Measurements from ENCODE around the gene ATP13A1.

- TF ChIP-seq YY1 (IDR thresholded peaks at IDR 0.05; ENCODE audit: insufficient read depth, insufficient read length) (no peak), ZNF274 (IDR thresholded peaks at IDR 0.05; ENCODE audit: low read depth, low read length) (no peak), SUZ12 (IDR thresholded peaks at IDR 0.05; ENCODE audit: extremely low read depth, insufficient read depth, insufficient read length) (no peak)
Measured at GRCh38 chr19:19642506-19643157, 20.8 kb downstream of the ATP13A1 start.

All from NT2/D1 (cell line).